ENCODE results near the gene SPPL3.

DNA sequence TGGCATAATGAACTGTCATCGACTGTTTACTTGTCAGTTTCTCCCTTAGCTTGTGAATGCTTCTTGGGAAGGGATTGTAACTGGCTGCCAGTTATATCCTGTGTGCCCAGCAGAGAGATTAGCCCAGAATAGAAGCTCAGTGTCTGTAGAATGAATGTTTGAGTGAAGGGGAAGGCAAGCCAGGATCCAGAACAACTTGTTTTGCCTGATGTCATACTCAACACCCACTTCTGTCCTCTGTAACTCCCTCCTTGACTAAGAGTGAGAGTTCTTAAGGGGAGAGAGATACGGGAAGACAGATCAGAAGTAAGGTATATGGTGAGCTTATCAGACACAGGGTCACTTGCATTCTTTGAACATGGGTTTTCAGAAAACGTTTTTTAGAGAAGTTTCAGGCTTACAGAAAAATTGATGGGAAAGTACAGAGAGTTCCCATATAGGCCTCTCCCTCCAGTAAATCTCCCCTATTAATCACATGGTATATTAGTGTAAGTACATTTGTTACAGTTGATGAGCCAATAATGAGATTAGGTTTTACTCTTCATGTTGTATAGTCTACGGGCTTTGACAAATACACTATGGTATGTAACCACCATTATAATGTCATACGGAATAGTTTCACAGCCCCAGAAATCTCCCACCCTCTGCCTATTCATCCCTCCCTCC lies 5.6 kb upstream of the SPPL3 start:
- TF ChIP-seq SIN3A (IDR thresholded peaks at IDR 0.05; ENCODE audit: borderline replicate concordance, insufficient read depth, low read length) (no peak), TAF1 (IDR thresholded peaks at IDR 0.05; ENCODE audit: borderline replicate concordance, insufficient read depth, low read length) (no peak), POLR2AphosphoS5 (IDR thresholded peaks at IDR 0.05; ENCODE audit: low read depth, low read length) (no peak)

Measured in PFSK-1 (cell line).